Ecto neural progenitor cell (in vitro differentiated cells): ENCODE results near the gene NAP1L4.
A peak's percentile ranks its signal among the peaks of the same experiment; 100 is the strongest.

Source experiments
- DNase-seq: peaks from one replicate; pipeline ENCODE4 v3.0.0-alpha.2; 2018; ENCODE audit warnings: low spot score

Gene NAP1L4

GRCh38 chr11:2904153-2905052 is 87.7 kb downstream of the NAP1L4 start:
- DNase-seq = no peak

GRCh38 chr11:2903672-2904011 is 88.5 kb downstream of the NAP1L4 start:
- DNase-seq = no peak

GRCh38 chr11:2902784-2903671 is 89.1 kb downstream of the NAP1L4 start:
- DNase-seq = no peak

GRCh38 chr11:2901854-2902783 is 90.0 kb downstream of the NAP1L4 start:
- peak; percentile 93 for DNase-seq

GRCh38 chr11:2901196-2901796 is 90.8 kb downstream of the NAP1L4 start:
- DNase-seq = no peak

- no peak for DNase-seq
Measured at GRCh38 chr11:2899080-2899783, 92.9 kb downstream of the NAP1L4 start.

- no peak for DNase-seq
Measured at GRCh38 chr11:2898366-2899079, 93.6 kb downstream of the NAP1L4 start.

- no peak for DNase-seq
Measured at GRCh38 chr11:2897048-2897447, 95.1 kb downstream of the NAP1L4 start.

GRCh38 chr11:2896047-2896446 is 96.1 kb downstream of the NAP1L4 start:
- no peak for DNase-seq
